Choroid plexus epithelial cell (primary cell): ENCODE results near the gene STARD8.

ENCODE experiments used
- DNase-seq: peaks from one replicate; pipeline ENCODE4 v3.0.0-alpha.2; 2010; ENCODE audit warnings: low read depth
- H3K4me3 ChIP-seq: 2 replicates; pipeline ENCODE4 v1.5.1; 2011; ENCODE audit warnings: low read depth, mild to moderate bottlenecking, control low read depth, low read length, moderate library complexity
- CTCF ChIP-seq: conservative IDR thresholded peaks from 2 replicates; pipeline ENCODE4 v1.5.1; 2011; ENCODE audit warnings: low read depth, mild to moderate bottlenecking, control low read depth, inconsistent platforms, low read length, moderate library complexity

The STARD8 gene

GRCh38 chrX:68755616-68756125 lies 108.2 kb downstream of the STARD8 start:
- no peak overlapping the region for H3K4me3 ChIP-seq
- no peak for TF ChIP-seq CTCF

DNA sequence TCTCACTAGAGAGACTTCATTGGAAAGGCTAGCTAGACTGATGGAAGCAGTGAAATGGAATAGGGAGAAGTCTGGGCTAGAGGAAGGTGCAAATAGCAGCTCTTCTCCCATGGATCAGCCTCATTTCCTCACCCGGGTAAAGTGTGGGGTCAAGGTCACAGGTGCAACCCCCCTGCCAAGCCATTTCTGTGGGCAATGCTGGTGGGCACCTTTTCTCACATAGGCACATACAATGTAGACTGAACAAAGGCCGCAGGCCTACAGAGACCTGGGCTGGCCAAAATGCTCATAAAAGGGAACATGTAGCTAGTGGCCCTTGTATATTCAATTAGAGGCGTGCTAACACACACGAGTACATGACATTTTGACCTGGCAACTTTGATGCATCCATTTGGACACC lies 109.9 kb downstream of the STARD8 start:
- DNase-seq, result no peak
- TF ChIP-seq CTCF, result no peak
- H3K4me3 ChIP-seq, result no peak overlapping the region

More at GRCh38 chrX:68755616-68756125, 108.2 kb downstream of the STARD8 start:
- DNase-seq, result no peak

DNA sequence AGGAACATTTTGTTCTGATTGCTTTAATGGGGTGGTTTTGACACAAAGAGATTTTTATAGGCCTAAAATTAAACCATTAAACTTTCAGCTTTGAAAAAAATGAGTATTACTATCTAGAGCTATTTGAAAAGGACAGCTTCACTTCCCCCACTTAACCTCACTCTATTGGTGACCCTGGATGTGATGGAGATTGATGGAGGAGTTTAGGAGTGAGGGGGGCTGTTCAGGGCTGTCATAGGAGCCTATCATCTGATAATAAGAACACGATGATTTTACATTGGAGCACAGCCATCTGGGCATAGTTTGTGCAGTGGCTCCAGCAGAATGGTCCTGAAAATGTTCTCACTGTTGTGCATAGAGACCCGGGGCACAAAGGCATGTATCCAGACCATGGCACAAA lies 110.3 kb downstream of the STARD8 start:
- H3K4me3 ChIP-seq, result no peak overlapping the region
- no peak for DNase-seq
- TF ChIP-seq CTCF, result no peak

DNA sequence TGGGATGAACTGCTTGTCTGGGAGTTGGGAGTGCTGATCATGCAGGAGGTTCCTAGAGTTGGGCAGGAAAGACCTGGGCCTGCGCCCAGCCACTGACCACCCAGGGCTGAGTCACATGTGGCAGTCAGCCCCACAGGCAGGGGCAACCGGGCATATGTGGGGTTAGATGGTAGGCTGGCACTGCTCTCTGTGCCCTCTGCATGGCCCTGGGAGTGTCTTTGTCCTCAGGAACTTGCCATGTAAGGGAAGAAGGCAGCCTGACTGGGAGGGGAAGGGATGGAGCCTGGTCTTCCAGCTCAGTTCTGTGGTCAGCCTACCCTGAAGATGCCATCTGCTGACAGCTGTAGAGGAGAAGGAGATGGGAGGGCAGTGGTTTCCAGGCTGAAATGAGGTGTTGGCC lies 111.2 kb downstream of the STARD8 start:
- H3K4me3 ChIP-seq, result no peak overlapping the region
- DNase-seq, result no peak
- TF ChIP-seq CTCF, result no peak

GRCh38 chrX:68761086-68761485 lies 113.6 kb downstream of the STARD8 start:
- no peak for TF ChIP-seq CTCF
- H3K4me3 ChIP-seq, result no peak overlapping the region
- no peak for DNase-seq

GRCh38 chrX:68762766-68763165 lies 115.3 kb downstream of the STARD8 start:
- H3K4me3 ChIP-seq, result no peak overlapping the region
- DNase-seq, result no peak
- TF ChIP-seq CTCF, result no peak

GRCh38 chrX:68763481-68763880 lies 116.0 kb downstream of the STARD8 start:
- no peak overlapping the region for H3K4me3 ChIP-seq
- no peak for DNase-seq
- TF ChIP-seq CTCF, result no peak
